Esophagus muscularis mucosa (tissue), 4 donors: Measurements from ENCODE around the gene PLEKHH3. TPM values are rescaled to one million over a fixed set of nuclear protein-coding genes. Genes with fewer than 3 reads are reported as not detected.

Experiments used
- DNase-seq: peaks from one replicate; pipeline ENCODE4 v3.0.0-alpha.2; 2017; ENCODE audit errors: extremely low spot score
- H3K27ac ChIP-seq, 4 donors: fragments of 200-600 bp; sonication (generic); replicated peaks in 1 of 4; 1 replicate in 3 of 4; 2 replicates in 1 of 4; pipeline ENCODE4 v1.5.1; 2016 to 2019; ENCODE audit warnings: mild to moderate bottlenecking in 1 of 4
- H3K27me3 ChIP-seq, 4 donors: fragments of 200-600 bp; sonication (generic); one replicate each; pipeline versions ENCODE4 v1.5.1 to v1.6.0; 2016 to 2019
- H3K36me3 ChIP-seq, 4 donors: fragments of 200-600 bp; sonication (generic); one replicate each; pipeline ENCODE4 v1.5.1; 2016 to 2019
- H3K4me1 ChIP-seq, 4 donors: fragments of 200-600 bp; sonication (generic); one replicate each; pipeline ENCODE4 v1.5.1; 2016 to 2019
- H3K4me3 ChIP-seq, 4 donors: fragments of 200-600 bp; sonication (generic); 1 replicate in 2 of 4; 2 replicates in 2 of 4; pipeline ENCODE4 v1.5.1; 2016 to 2019; ENCODE audit warnings: mild to moderate bottlenecking in 4 of 4, moderate library complexity in 1 of 4
- H3K9me3 ChIP-seq, 4 donors: fragments of 200-600 bp; sonication (generic); 1 replicate in 3 of 4; 2 replicates in 1 of 4; pipeline ENCODE4 v1.5.1; 2016 to 2019
- CTCF ChIP-seq, 3 experiments: fragments of 200-600 bp in 2 of 3; fragments of 450-650 bp in 1 of 3; sonication (generic) in 2 of 3; IDR thresholded peaks; one replicate each; pipeline ENCODE4 v1.5.1; 2017 to 2019; ENCODE audit warnings: antibody characterized with exemption in 3 of 3, mild to moderate bottlenecking in 2 of 3, moderate library complexity in 1 of 3
- EP300 ChIP-seq: sonication (generic); formaldehyde crosslinking; IDR thresholded peaks from one replicate; pipeline ENCODE4 v1.6.1; 2017; ENCODE audit warnings: antibody characterized with exemption
- POLR2A ChIP-seq: fragments of 450-650 bp; IDR thresholded peaks from one replicate; pipeline ENCODE4 v1.6.1; 2017; ENCODE audit warnings: antibody characterized with exemption, moderate library complexity, mild to moderate bottlenecking, low read depth
- POLR2AphosphoS5 ChIP-seq, 2 donors: sonication (generic); formaldehyde crosslinking; IDR thresholded peaks; one replicate each; pipeline ENCODE4 v1.6.1; 2017; ENCODE audit warnings: antibody characterized with exemption in 2 of 2
- WGBS: methylation state at CpG from one replicate; pipeline ENCODE4 v1.1.5; 2018; 5-methylcytosine and 5-hydroxymethylcytosine counted together
- intact Hi-C: fragments of 100-400 bp; cut with DNase I; formaldehyde crosslinking; loops from one replicate; pipeline ENCODE4 v1.15.1; 2023
- total RNA-seq, 4 donors: library from RNA; depleted of rRNA; stranded (reverse); fragments of >200 nt; gene quantifications; one replicate each; pipeline versions ENCODE4 v1.1.0 to v1.2.1, GENCODE V29; 2016

The PLEKHH3 gene
- total RNA-seq, 4 donors from 2014 or later, result 20.3 to 41.2 (median 27.3) TPM

- DNase-seq, result no peak
- no peak overlapping the region for H3K27ac ChIP-seq
- H3K9me3 ChIP-seq, result no peaks in the 10 kb centered on the region
- 64% methylated on average over 2 of the region's 2 CpGs for whole genome bisulfite sequencing
- no peak for TF ChIP-seq POLR2A
- no peak for TF ChIP-seq POLR2AphosphoS5 (IDR thresholded peaks at IDR 0.05)
- TF ChIP-seq EP300, result no peak
- no peak for TF ChIP-seq CTCF (IDR thresholded peaks at IDR 0.05)
- peaks cover 17 to 36% (median 33%) of the 10 kb centered on the region in 4 donors for H3K4me1 ChIP-seq
- no peaks in the 10 kb centered on the region for H3K27me3 ChIP-seq
- H3K36me3 ChIP-seq, result no peaks in the 10 kb centered on the region
- no peak overlapping the region for H3K4me3 ChIP-seq
- intact Hi-C loops, result loop anchor here (5.0 kb wide), 1 partner anchor 43 kb away; no protein-coding TSS in a partner anchor
These were observed 21.3 kb downstream of the PLEKHH3 start for GRCh38 chr17:42655528-42655927.

GRCh38 chr17:42653179-42654124, 23.3 kb downstream of the PLEKHH3 start:
- Histone ChIP-seq H3K27ac (peak overlapping the region; percentile 72 to 85 (median 82)), H3K36me3 (no peaks in the 10 kb centered on the region), H3K9me3 (no peaks in the 10 kb centered on the region), H3K27me3 (no peaks in the 10 kb centered on the region), H3K4me3 (peak overlapping the region; percentile 46 to 52 (median 47)), H3K4me1 (peaks cover 7 to 19% (median 16%) of the 10 kb centered on the region in 4 donors)
- peak; percentile 58 to 67 for TF ChIP-seq POLR2AphosphoS5 (IDR thresholded peaks at IDR 0.05)
- no peak for TF ChIP-seq EP300
- DNase-seq, result no peak
- WGBS, result 27% methylated on average over 42 of the region's 42 CpGs
- intact Hi-C loops, result no loop called here

GRCh38 chr17:42651392-42651791, 25.4 kb downstream of the PLEKHH3 start:
- no peak overlapping the region for H3K4me3 ChIP-seq
- no peaks in the 10 kb centered on the region for H3K36me3 ChIP-seq
- no peaks in the 10 kb centered on the region for H3K9me3 ChIP-seq
- H3K4me1 ChIP-seq, result peaks cover 7 to 18% (median 16%) of the 10 kb centered on the region in 4 donors
- TF ChIP-seq POLR2AphosphoS5 (IDR thresholded peaks at IDR 0.05), result no peak
- no peak for TF ChIP-seq EP300
- TF ChIP-seq CTCF (IDR thresholded peaks at IDR 0.05), result no peak
- no peak for TF ChIP-seq POLR2A
- intact Hi-C loops, result no loop called here
- WGBS, result 83% methylated on average over 4 of the region's 4 CpGs
- no peaks in the 10 kb centered on the region for H3K27me3 ChIP-seq
- DNase-seq, result no peak
- H3K27ac ChIP-seq, result no peak overlapping the region

GRCh38 chr17:42647778-42648177, 29.0 kb downstream of the PLEKHH3 start:
- intact Hi-C loops, result no loop called here

More at GRCh38 chr17:42647778-42648177, 29.0 kb downstream of the PLEKHH3 start:
- Histone ChIP-seq H3K9me3 (no peaks in the 10 kb centered on the region), H3K27me3 (no peaks in the 10 kb centered on the region), H3K27ac (no peak overlapping the region), H3K4me1 (no peaks in the 10 kb centered on the region), H3K4me3 (no peak overlapping the region), H3K36me3 (no peaks in the 10 kb centered on the region)
- TF ChIP-seq POLR2A (no peak), EP300 (no peak), CTCF (IDR thresholded peaks at IDR 0.05) (no peak), POLR2AphosphoS5 (IDR thresholded peaks at IDR 0.05) (no peak)
- DNase-seq, result no peak
- WGBS, result 87% methylated on average over 5 of the region's 5 CpGs
